HL-60/S4 treated with retinoic acid at 250 ng/mL for 4 days and 3 days (cell line): Measurements from ENCODE around the gene MYZAP.

ENCODE experiments used
- in situ Hi-C: fragments of 300-500 bp; cut with MboI; formaldehyde crosslinking; loops from 2 replicates; pipeline ENCODE4 v1.7.0; 2022; ENCODE audit warnings: low sequenced_read_pairs

MYZAP gene

GRCh38 chr15:57591822-57592367, at the start of gene MYZAP:
MYZAP (plus strand) TSS chr15:57591904; CDS start chr15:57592035, 131 bp downstream.
- in situ Hi-C loops, result no loop called here

- in situ Hi-C loops, result loop anchor here (25.0 kb wide), 2 partner anchors 405 to 1055 kb away; no protein-coding TSS in a partner anchor
Measured at GRCh38 chr15:57542505-57542817, 49.2 kb upstream of the MYZAP start.

- in situ Hi-C loops, result loop anchor here (25.0 kb wide), 2 partner anchors 408 to 1058 kb away; no protein-coding TSS in a partner anchor
Measured at GRCh38 chr15:57544848-57545480, 46.7 kb upstream of the MYZAP start.

GRCh38 chr15:57545995-57546394, 45.7 kb upstream of the MYZAP start:
- in situ Hi-C loops, result loop anchor here (25.0 kb wide), 2 partner anchors 409 to 1059 kb away; no protein-coding TSS in a partner anchor

GRCh38 chr15:57547243-57547755, 44.4 kb upstream of the MYZAP start:
- in situ Hi-C loops, result loop anchor here (25.0 kb wide), 2 partner anchors 410 to 1060 kb away; no protein-coding TSS in a partner anchor

- in situ Hi-C loops, result loop anchor here (25.0 kb wide), 2 partner anchors 411 to 1061 kb away; no protein-coding TSS in a partner anchor
Measured at GRCh38 chr15:57548351-57548750, 43.4 kb upstream of the MYZAP start.

GRCh38 chr15:57548835-57549234, 42.9 kb upstream of the MYZAP start:
- in situ Hi-C loops, result loop anchor here (25.0 kb wide), 2 partner anchors 412 to 1062 kb away; no protein-coding TSS in a partner anchor

- in situ Hi-C loops, result loop anchor here (25.0 kb wide), 4 partner anchors 312 to 1063 kb away; no protein-coding TSS in a partner anchor
Measured at GRCh38 chr15:57549935-57550334, 41.8 kb upstream of the MYZAP start.

GRCh38 chr15:57550640-57551039, 41.1 kb upstream of the MYZAP start:
- in situ Hi-C loops, result loop anchor here (25.0 kb wide), 2 partner anchors 312 to 637 kb away; no protein-coding TSS in a partner anchor

- in situ Hi-C loops, result loop anchor here (25.0 kb wide), 2 partner anchors 310 to 635 kb away; no protein-coding TSS in a partner anchor
Measured at GRCh38 chr15:57551715-57552677, 39.7 kb upstream of the MYZAP start.

GRCh38 chr15:57552678-57553334, 38.9 kb upstream of the MYZAP start:
- in situ Hi-C loops, result loop anchor here (25.0 kb wide), 2 partner anchors 309 to 634 kb away; no protein-coding TSS in a partner anchor

- in situ Hi-C loops, result loop anchor here (25.0 kb wide), 2 partner anchors 309 to 634 kb away; no protein-coding TSS in a partner anchor
Measured at GRCh38 chr15:57553526-57553925, 38.2 kb upstream of the MYZAP start.

- in situ Hi-C loops, result loop anchor here (25.0 kb wide), 2 partner anchors 308 to 633 kb away; no protein-coding TSS in a partner anchor
Measured at GRCh38 chr15:57554063-57554811, 37.5 kb upstream of the MYZAP start.

- in situ Hi-C loops, result loop anchor here (25.0 kb wide), 2 partner anchors 308 to 633 kb away; no protein-coding TSS in a partner anchor
Measured at GRCh38 chr15:57554812-57555179, 36.9 kb upstream of the MYZAP start.

GRCh38 chr15:57555270-57555669, 36.4 kb upstream of the MYZAP start:
- in situ Hi-C loops, result loop anchor here (25.0 kb wide), 2 partner anchors 307 to 632 kb away; no protein-coding TSS in a partner anchor

- in situ Hi-C loops, result loop anchor here (25.0 kb wide), 2 partner anchors 306 to 631 kb away; no protein-coding TSS in a partner anchor
Measured at GRCh38 chr15:57556040-57556439, 35.7 kb upstream of the MYZAP start.

GRCh38 chr15:57557267-57557666, 34.4 kb upstream of the MYZAP start:
- in situ Hi-C loops, result loop anchor here (25.0 kb wide), 2 partner anchors 305 to 630 kb away; no protein-coding TSS in a partner anchor

- in situ Hi-C loops, result loop anchor here (25.0 kb wide), 2 partner anchors 304 to 629 kb away; no protein-coding TSS in a partner anchor
Measured at GRCh38 chr15:57557810-57558209, 33.9 kb upstream of the MYZAP start.

- in situ Hi-C loops, result loop anchor here (25.0 kb wide), 2 partner anchors 302 to 627 kb away; no protein-coding TSS in a partner anchor
Measured at GRCh38 chr15:57559875-57560274, 31.8 kb upstream of the MYZAP start.
